GM12864 (cell line): Measurements from ENCODE around the gene ADAMTS15.

ENCODE experiments used
- DNase-seq: peaks from one replicate; pipeline ENCODE4 v3.0.0-alpha.2; 2011; ENCODE audit warnings: low read depth
- H3K4me3 ChIP-seq: 2 replicates; pipeline ENCODE4 v1.5.1; 2011; ENCODE audit warnings: mild to moderate bottlenecking, low read depth, low read length, control low read depth
- CTCF ChIP-seq: IDR thresholded peaks from 2 replicates; pipeline ENCODE4 v1.5.1; 2011; ENCODE audit warnings: low read depth, mild to moderate bottlenecking, moderate library complexity, low read length, control low read depth, inconsistent platforms; ENCODE audit errors: missing control alignments

ADAMTS15 gene

GRCh38 chr11:130413405-130414106 is 34.9 kb upstream of the ADAMTS15 start:
- no peak for DNase-seq
- no peak overlapping the region for H3K4me3 ChIP-seq

GRCh38 chr11:130414107-130415080 is 34.1 kb upstream of the ADAMTS15 start:
- no peak for DNase-seq
- TF ChIP-seq CTCF = no peak
- no peak overlapping the region for H3K4me3 ChIP-seq

More at GRCh38 chr11:130413405-130414106, 34.9 kb upstream of the ADAMTS15 start:
- TF ChIP-seq CTCF = no peak

- no peak for DNase-seq
- no peak for TF ChIP-seq CTCF
These were observed 32.5 kb upstream of the ADAMTS15 start for GRCh38 chr11:130415731-130416529.

GRCh38 chr11:130416530-130416882 is 31.9 kb upstream of the ADAMTS15 start:
- DNase-seq = no peak
- no peak for TF ChIP-seq CTCF
- H3K4me3 ChIP-seq = no peak overlapping the region

More at GRCh38 chr11:130415731-130416529, 32.5 kb upstream of the ADAMTS15 start:
- H3K4me3 ChIP-seq = no peak overlapping the region

GRCh38 chr11:130416906-130417305 is 31.5 kb upstream of the ADAMTS15 start:
- TF ChIP-seq CTCF = no peak
- DNase-seq = no peak
- H3K4me3 ChIP-seq = no peak overlapping the region

- DNase-seq = no peak
- no peak for TF ChIP-seq CTCF
- H3K4me3 ChIP-seq = no peak overlapping the region
These were observed 30.2 kb upstream of the ADAMTS15 start for GRCh38 chr11:130418210-130418609.
